ENCODE results near the gene PARP11. TPM values are rescaled to one million over a fixed set of nuclear protein-coding genes. Genes with fewer than 3 reads are reported as not detected.

PARP11 gene
- total RNA-seq, 1 experiment from 2014 or later, result not detected

- intact Hi-C loops (cut with micrococcal nuclease; ENCODE audit: unreplicated experiment), result no loop called here
- TF ChIP-seq, protein P1, sequence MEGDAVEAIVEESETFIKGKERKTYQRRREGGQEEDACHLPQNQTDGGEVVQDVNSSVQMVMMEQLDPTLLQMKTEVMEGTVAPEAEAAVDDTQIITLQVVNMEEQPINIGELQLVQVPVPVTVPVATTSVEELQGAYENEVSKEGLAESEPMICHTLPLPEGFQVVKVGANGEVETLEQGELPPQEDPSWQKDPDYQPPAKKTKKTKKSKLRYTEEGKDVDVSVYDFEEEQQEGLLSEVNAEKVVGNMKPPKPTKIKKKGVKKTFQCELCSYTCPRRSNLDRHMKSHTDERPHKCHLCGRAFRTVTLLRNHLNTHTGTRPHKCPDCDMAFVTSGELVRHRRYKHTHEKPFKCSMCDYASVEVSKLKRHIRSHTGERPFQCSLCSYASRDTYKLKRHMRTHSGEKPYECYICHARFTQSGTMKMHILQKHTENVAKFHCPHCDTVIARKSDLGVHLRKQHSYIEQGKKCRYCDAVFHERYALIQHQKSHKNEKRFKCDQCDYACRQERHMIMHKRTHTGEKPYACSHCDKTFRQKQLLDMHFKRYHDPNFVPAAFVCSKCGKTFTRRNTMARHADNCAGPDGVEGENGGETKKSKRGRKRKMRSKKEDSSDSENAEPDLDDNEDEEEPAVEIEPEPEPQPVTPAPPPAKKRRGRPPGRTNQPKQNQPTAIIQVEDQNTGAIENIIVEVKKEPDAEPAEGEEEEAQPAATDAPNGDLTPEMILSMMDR (conservative IDR thresholded peaks at IDR 0.05), result no peak
- TF ChIP-seq EZH2 (IDR thresholded peaks at IDR 0.05; ENCODE audit: low read depth), result no peak
Observed at GRCh38 chr12:3795066-3795465, 78.1 kb downstream of the PARP11 start.

DNA sequence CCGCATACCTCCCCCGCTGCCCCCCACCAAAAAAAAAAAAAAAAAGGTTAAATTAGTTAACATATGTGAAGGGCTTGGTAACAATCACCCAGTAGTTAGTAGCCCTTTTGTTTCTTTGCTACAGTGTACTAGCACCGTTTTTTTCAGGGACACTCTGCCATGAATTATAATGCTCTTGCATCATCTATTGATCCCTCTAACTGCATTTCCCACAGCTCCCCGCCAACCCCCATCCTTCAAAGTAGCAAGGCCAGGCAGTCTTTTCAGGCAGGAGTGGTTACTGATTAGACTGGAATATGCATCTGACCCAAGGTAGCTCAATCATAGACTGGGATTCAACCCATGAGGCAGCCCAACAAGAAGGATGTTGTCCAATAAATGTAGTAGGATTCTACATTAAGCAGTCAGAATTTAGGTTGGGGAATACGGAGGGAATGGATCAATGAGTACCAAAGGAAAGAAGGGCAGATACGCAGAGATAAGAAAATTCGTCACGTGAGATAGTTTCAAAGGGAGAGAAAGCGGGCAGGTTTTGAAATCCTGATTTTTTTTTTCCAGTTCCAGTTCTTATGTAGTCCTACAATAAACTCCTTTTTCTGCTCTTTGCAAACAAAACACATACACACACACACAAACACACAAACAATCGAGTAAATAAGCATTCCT, 80.4 kb downstream of the PARP11 start:
- no peak overlapping the region for H3K27ac ChIP-seq
- CTCF ChIA-PET, result no interaction called here
- H3K9me2 ChIP-seq (ENCODE audit: insufficient read depth), result no peaks in the 10 kb centered on the region
- no peaks in the 10 kb centered on the region for H4K20me1 ChIP-seq (ENCODE audit: insufficient read depth)
- TF ChIP-seq EZH2 (IDR thresholded peaks at IDR 0.05; ENCODE audit: low read depth), result no peak
- TF ChIP-seq, protein P1 (conservative IDR thresholded peaks at IDR 0.05), result no peak
- peaks cover 62% of the 10 kb centered on the region for H3K27me3 ChIP-seq (ENCODE audit: insufficient read depth, low read depth)
- H3K4me1 ChIP-seq (replicated peaks; ENCODE audit: insufficient read depth), result no peaks in the 10 kb centered on the region
- H2AFZ ChIP-seq, result no peak overlapping the region
- intact Hi-C loops (cut with micrococcal nuclease; ENCODE audit: unreplicated experiment), result no loop called here
- no peaks in the 10 kb centered on the region for H3F3A ChIP-seq (ENCODE audit: insufficient read depth, low read depth)
- no peak overlapping the region for H3K4me3 ChIP-seq
- H3K79me2 ChIP-seq (ENCODE audit: low read depth), result no peaks in the 10 kb centered on the region
- no peaks in the 10 kb centered on the region for H3K9me3 ChIP-seq (ENCODE audit: insufficient read depth, low read depth)
- no peak for DNase-seq
- BruUV-seq (replicated peaks), result no TSS peak
- POLR2A ChIA-PET (ENCODE audit: unreplicated experiment), result no interaction called here
- H3K36me3 ChIP-seq (ENCODE audit: low read depth), result no peaks in the 10 kb centered on the region
- no peak overlapping the region for H3K4me2 ChIP-seq

More at GRCh38 chr12:3795066-3795465, 78.1 kb downstream of the PARP11 start:
- no peak for DNase-seq
- Histone ChIP-seq H3F3A (ENCODE audit: insufficient read depth, low read depth) (no peaks in the 10 kb centered on the region), H3K9me2 (ENCODE audit: insufficient read depth) (no peaks in the 10 kb centered on the region), H3K36me3 (ENCODE audit: low read depth) (no peaks in the 10 kb centered on the region), H3K4me2 (no peak overlapping the region), H3K4me1 (replicated peaks; ENCODE audit: insufficient read depth) (no peaks in the 10 kb centered on the region), H4K20me1 (ENCODE audit: insufficient read depth) (no peaks in the 10 kb centered on the region), H3K27me3 (ENCODE audit: insufficient read depth, low read depth) (peaks cover 51% of the 10 kb centered on the region), H3K79me2 (ENCODE audit: low read depth) (no peaks in the 10 kb centered on the region), H3K4me3 (no peak overlapping the region), H3K9me3 (ENCODE audit: insufficient read depth, low read depth) (no peaks in the 10 kb centered on the region), H2AFZ (no peak overlapping the region), H3K27ac (no peak overlapping the region)
- POLR2A ChIA-PET (ENCODE audit: unreplicated experiment), result no interaction called here
- CTCF ChIA-PET, result no interaction called here
- BruUV-seq (replicated peaks), result no TSS peak

DNA sequence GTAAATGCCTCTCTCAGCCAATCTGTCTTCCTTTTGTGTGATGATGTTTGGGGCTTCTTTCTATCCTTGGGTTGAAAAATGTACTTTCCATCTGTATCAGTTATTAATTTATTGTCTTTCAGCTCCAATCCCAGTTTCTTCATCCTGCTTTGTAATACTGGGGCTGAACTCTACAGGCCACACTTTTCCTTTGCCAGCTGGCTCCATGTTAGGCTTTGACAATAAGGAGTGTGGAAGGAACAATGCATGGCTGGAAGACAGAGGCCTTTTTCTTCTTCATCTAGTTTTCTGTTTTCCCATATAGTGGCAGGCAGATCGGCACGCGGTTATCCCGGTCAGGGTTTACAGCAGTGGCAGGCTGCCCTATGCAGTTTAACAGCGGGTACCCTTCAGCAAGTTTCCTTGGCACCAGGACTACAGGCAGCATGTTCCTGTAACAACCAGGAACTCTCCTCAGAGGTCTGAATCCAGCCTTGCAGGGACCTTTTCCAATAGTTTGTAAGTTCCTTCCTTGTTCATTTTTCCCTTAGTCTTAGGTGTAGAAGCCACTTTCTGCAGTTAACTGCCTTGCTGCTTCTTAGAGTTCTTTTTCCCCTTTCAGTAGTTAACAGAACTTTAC, 81.8 kb downstream of the PARP11 start:
- TF ChIP-seq, protein P1 (conservative IDR thresholded peaks at IDR 0.05), result no peak
- TF ChIP-seq EZH2 (IDR thresholded peaks at IDR 0.05; ENCODE audit: low read depth), result no peak
- no TSS peak for BruUV-seq (replicated peaks)
- H3K79me2 ChIP-seq (ENCODE audit: low read depth), result no peaks in the 10 kb centered on the region
- ChIA-PET POLR2A (ENCODE audit: unreplicated experiment) (no interaction called here), CTCF (no interaction called here)
- no peak overlapping the region for H3K27ac ChIP-seq
- H3K9me3 ChIP-seq (ENCODE audit: insufficient read depth, low read depth), result no peaks in the 10 kb centered on the region
- no peak overlapping the region for H2AFZ ChIP-seq
- H3K9me2 ChIP-seq (ENCODE audit: insufficient read depth), result no peaks in the 10 kb centered on the region
- peaks cover 59% of the 10 kb centered on the region for H3K27me3 ChIP-seq (ENCODE audit: insufficient read depth, low read depth)
- H4K20me1 ChIP-seq (ENCODE audit: insufficient read depth), result no peaks in the 10 kb centered on the region
- H3K4me3 ChIP-seq, result no peak overlapping the region
- H3K4me2 ChIP-seq, result no peak overlapping the region
- no peaks in the 10 kb centered on the region for H3K4me1 ChIP-seq (replicated peaks; ENCODE audit: insufficient read depth)
- H3K36me3 ChIP-seq (ENCODE audit: low read depth), result no peaks in the 10 kb centered on the region
- DNase-seq, result no peak
- intact Hi-C loops (cut with micrococcal nuclease; ENCODE audit: unreplicated experiment), result no loop called here
- H3F3A ChIP-seq (ENCODE audit: insufficient read depth, low read depth), result no peaks in the 10 kb centered on the region
